Neuronal stem cell (in vitro differentiated cells): ENCODE measurements around the gene ANO3.

Experiments
- DNase-seq: peaks from one replicate; pipeline ENCODE4 v3.0.0-alpha.2; 2013; ENCODE audit warnings: low spot score
- H2AFZ ChIP-seq: one replicate; pipeline ENCODE4 v1.6.1; 2013; ENCODE audit warnings: mild to moderate bottlenecking, low read length, inconsistent platforms
- H2AK5ac ChIP-seq: 2 replicates; pipeline ENCODE4 v1.6.1; 2013; ENCODE audit warnings: low read depth, mild to moderate bottlenecking, inconsistent platforms, low read length, moderate library complexity, mixed read lengths
- H2BK120ac ChIP-seq: 2 replicates; pipeline ENCODE4 v1.6.1; 2013; ENCODE audit warnings: low read depth, mild to moderate bottlenecking, inconsistent platforms, low read length, moderate library complexity, mixed read lengths
- H2BK12ac ChIP-seq: one replicate; pipeline ENCODE4 v1.6.1; 2013; ENCODE audit warnings: low read length, inconsistent platforms
- H2BK15ac ChIP-seq: 2 replicates; pipeline ENCODE4 v1.6.1; 2013; ENCODE audit warnings: mild to moderate bottlenecking, low read length, inconsistent platforms, mixed read lengths
- H2BK5ac ChIP-seq: one replicate; pipeline ENCODE4 v1.6.1; 2013; ENCODE audit warnings: inconsistent platforms, mild to moderate bottlenecking, low read length, moderate library complexity
- H3K14ac ChIP-seq: one replicate; pipeline ENCODE4 v1.6.1; 2013; ENCODE audit warnings: low read length, inconsistent platforms
- H3K18ac ChIP-seq: 2 replicates; pipeline ENCODE4 v1.6.1; 2013; ENCODE audit warnings: low read length, inconsistent platforms
- H3K23ac ChIP-seq: 2 replicates; pipeline ENCODE4 v1.6.1; 2013; ENCODE audit warnings: low read depth, mild to moderate bottlenecking, mixed read lengths, low read length, inconsistent platforms; ENCODE audit not compliant: poor library complexity
- H3K27ac ChIP-seq: replicated peaks from 3 replicates; pipeline ENCODE4 v1.5.1; 2013; ENCODE audit warnings: low read length, inconsistent platforms
- H3K27me3 ChIP-seq, 3 experiments: 2 replicates each; pipeline ENCODE4 v1.6.1; 2013; ENCODE audit warnings: low read length in 3 of 3, mild to moderate bottlenecking in 2 of 3, inconsistent platforms in 1 of 3, low read depth in 1 of 3, mixed read lengths in 1 of 3, moderate library complexity in 1 of 3; ENCODE audit not compliant: control insufficient read depth in 3 of 3, insufficient read depth in 3 of 3
- H3K36me3 ChIP-seq, 2 donors: replicated peaks in 1 of 2; 2 replicates each; pipeline ENCODE4 v1.6.1; 2013; ENCODE audit warnings: low read length in 2 of 2; ENCODE audit not compliant: control insufficient read depth in 2 of 2, insufficient read depth in 2 of 2
- H3K4ac ChIP-seq: 2 replicates; pipeline ENCODE4 v1.6.1; 2013; ENCODE audit warnings: inconsistent platforms, mild to moderate bottlenecking, low read length, moderate library complexity
- H3K4me1 ChIP-seq, 2 donors: 1 replicate in 1 of 2; 2 replicates in 1 of 2; pipeline ENCODE4 v1.6.1; 2013; ENCODE audit warnings: low read length in 2 of 2, low read depth in 1 of 2; ENCODE audit not compliant: control insufficient read depth in 2 of 2, insufficient read depth in 1 of 2
- H3K4me2 ChIP-seq: one replicate; pipeline ENCODE4 v1.6.1; 2013; ENCODE audit warnings: mild to moderate bottlenecking, low read length, inconsistent platforms; ENCODE audit not compliant: insufficient read depth, poor library complexity, severe bottlenecking
- H3K4me3 ChIP-seq, 2 donors: 2 replicates each; pipeline ENCODE4 v1.5.1; 2013; ENCODE audit warnings: low read length in 2 of 2, mild to moderate bottlenecking in 2 of 2, inconsistent platforms in 1 of 2, moderate library complexity in 1 of 2
- H3K79me1 ChIP-seq: one replicate; pipeline ENCODE4 v1.6.1; 2013; ENCODE audit warnings: low read depth, mild to moderate bottlenecking, inconsistent platforms, low read length, moderate library complexity
- H3K9ac ChIP-seq: one replicate; pipeline ENCODE4 v1.6.1; 2013; ENCODE audit warnings: mild to moderate bottlenecking, low read depth, low read length, inconsistent platforms; ENCODE audit not compliant: poor library complexity
- H3K9me3 ChIP-seq, 2 donors: replicated peaks in 1 of 2; 2 replicates each; pipeline versions ENCODE3 to v1.6.1; 2013; ENCODE audit warnings: low read length in 2 of 2, mild to moderate bottlenecking in 2 of 2, inconsistent platforms in 1 of 2, low read depth in 1 of 2, mixed read lengths in 1 of 2, moderate library complexity in 1 of 2; ENCODE audit not compliant: control insufficient read depth in 2 of 2, insufficient read depth in 1 of 2
- H4K8ac ChIP-seq: one replicate; pipeline ENCODE4 v1.6.1; 2013; ENCODE audit warnings: low read depth, mild to moderate bottlenecking, inconsistent platforms, low read length, moderate library complexity
- H4K91ac ChIP-seq: one replicate; pipeline ENCODE4 v1.6.1; 2013; ENCODE audit warnings: low read length, low read depth, mild to moderate bottlenecking, inconsistent platforms; ENCODE audit not compliant: poor library complexity
- WGBS, 2 donors: extraction: QIAGEN DNeasy Blood & Tissue Kit; methylation state at CpG; one replicate each; pipeline ENCODE4 v1.1.7; 2013; ENCODE audit warnings: missing lambda C conversion rate in 2 of 2, mixed read lengths in 1 of 2; ENCODE audit not compliant: insufficient read length in 2 of 2, insufficient replicate concordance in 1 of 2; ENCODE audit errors: extremely low coverage in 2 of 2; 5-methylcytosine and 5-hydroxymethylcytosine counted together

The ANO3 gene

GRCh38 chr11:26554455-26554854 lies 222.5 kb downstream of the ANO3 start:
- Histone ChIP-seq H3K4me3 (no peak overlapping the region), H3K4me1 (peaks cover 4 to 12% of the 10 kb centered on the region in 2 donors), H3K27me3 (no peaks in the 10 kb centered on the region), H4K91ac (no peak overlapping the region), H2BK120ac (no peak overlapping the region), H3K9me3 (no peaks in the 10 kb centered on the region), H2AFZ (peak overlapping the region; percentile 34), H3K27ac (no peak overlapping the region), H2BK5ac (no peak overlapping the region), H3K14ac (no peak overlapping the region), H3K79me1 (no peaks in the 10 kb centered on the region), H3K36me3 (no peaks in the 10 kb centered on the region), H2AK5ac (no peak overlapping the region), H3K4me2 (no peak overlapping the region), H4K8ac (no peak overlapping the region), H3K4ac (no peak overlapping the region), H3K9ac (no peak overlapping the region), H2BK15ac (no peak overlapping the region), H3K23ac (no peak overlapping the region), H2BK12ac (no peak overlapping the region), H3K18ac (no peak overlapping the region)
- no CpG with 5 or more reads among the region's 5 CpGs for WGBS, 2 donors
- DNase-seq, result no peak

- no peak overlapping the region for H3K18ac ChIP-seq
- H3K4me2 ChIP-seq, result no peak overlapping the region
- no peak overlapping the region for H3K23ac ChIP-seq
- no CpG with 5 or more reads among the region's 1 CpG for WGBS, 2 donors
- no peak overlapping the region for H3K9ac ChIP-seq
- no peaks in the 10 kb centered on the region for H3K27me3 ChIP-seq
- H2BK120ac ChIP-seq, result no peak overlapping the region
- H2BK5ac ChIP-seq, result no peak overlapping the region
- no peak overlapping the region for H3K27ac ChIP-seq
- no peak overlapping the region for H4K8ac ChIP-seq
- no peak overlapping the region for H3K14ac ChIP-seq
- no peak overlapping the region for H2AFZ ChIP-seq
- no peak overlapping the region for H4K91ac ChIP-seq
- no peak overlapping the region for H2BK15ac ChIP-seq
- H2AK5ac ChIP-seq, result no peak overlapping the region
- no peak overlapping the region for H3K4me3 ChIP-seq
- H3K4ac ChIP-seq, result no peak overlapping the region
- H2BK12ac ChIP-seq, result no peak overlapping the region
- peaks cover 4 to 12% of the 10 kb centered on the region in 2 donors for H3K4me1 ChIP-seq
- no peak for DNase-seq
- no peaks in the 10 kb centered on the region for H3K36me3 ChIP-seq
- no peaks in the 10 kb centered on the region for H3K79me1 ChIP-seq
- H3K9me3 ChIP-seq, result no peaks in the 10 kb centered on the region
Observed at GRCh38 chr11:26556582-26556981, 224.7 kb downstream of the ANO3 start.

DNA sequence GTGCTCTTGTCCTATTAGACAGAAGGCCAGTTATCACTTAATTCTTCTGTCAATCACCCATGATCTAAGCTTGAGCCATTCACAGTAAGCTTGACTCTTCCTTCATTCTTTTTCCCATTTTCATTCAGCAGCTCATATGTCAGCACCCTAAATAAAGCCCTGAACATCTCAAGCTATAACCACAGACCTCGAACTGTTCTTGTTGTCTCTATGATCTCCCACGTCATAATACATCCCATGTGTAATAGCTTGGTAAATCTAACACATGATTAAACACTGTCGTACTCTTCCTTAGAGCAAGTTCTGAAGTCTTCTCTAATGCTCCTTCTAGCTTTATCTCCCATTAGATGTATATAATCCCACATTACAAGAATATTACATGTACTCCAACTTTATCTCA lies 225.7 kb downstream of the ANO3 start:
- Histone ChIP-seq H2BK120ac (no peak overlapping the region), H2BK12ac (no peak overlapping the region), H3K4me3 (no peak overlapping the region), H3K36me3 (no peaks in the 10 kb centered on the region), H3K79me1 (no peaks in the 10 kb centered on the region), H3K27me3 (no peaks in the 10 kb centered on the region), H3K4me1 (peaks cover 4 to 12% of the 10 kb centered on the region in 2 donors), H3K23ac (no peak overlapping the region), H4K8ac (no peak overlapping the region), H3K27ac (no peak overlapping the region), H4K91ac (no peak overlapping the region), H3K4me2 (no peak overlapping the region), H2AK5ac (no peak overlapping the region), H3K18ac (no peak overlapping the region), H3K9ac (no peak overlapping the region), H3K14ac (no peak overlapping the region), H3K9me3 (no peaks in the 10 kb centered on the region), H2AFZ (no peak overlapping the region), H2BK5ac (no peak overlapping the region), H2BK15ac (no peak overlapping the region), H3K4ac (no peak overlapping the region)
- WGBS, 2 donors, result no CpG with 5 or more reads among the region's 3 CpGs
- DNase-seq, result no peak

DNA sequence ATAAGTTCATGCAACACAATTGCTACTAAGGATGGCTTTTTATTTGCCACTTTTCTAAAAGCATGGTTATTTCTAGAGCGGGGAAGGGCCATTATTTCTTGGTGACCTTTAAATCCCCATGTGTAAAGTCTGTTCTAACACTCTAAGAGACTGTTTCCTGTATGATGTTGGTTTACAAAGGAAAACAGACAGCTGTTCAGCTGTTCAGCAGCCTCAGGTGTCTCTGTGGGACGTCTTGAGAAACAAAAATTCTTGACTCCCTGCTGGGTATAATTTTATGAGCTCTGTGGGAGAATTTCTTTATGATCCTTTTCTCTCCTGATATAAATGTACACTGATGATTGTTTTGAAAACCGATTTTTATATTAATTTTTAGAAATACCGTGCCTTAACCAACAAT lies 226.3 kb downstream of the ANO3 start:
- no peak overlapping the region for H4K91ac ChIP-seq
- H3K18ac ChIP-seq, result no peak overlapping the region
- H3K9me3 ChIP-seq, result no peaks in the 10 kb centered on the region
- H3K14ac ChIP-seq, result no peak overlapping the region
- H3K4ac ChIP-seq, result no peak overlapping the region
- H3K79me1 ChIP-seq, result no peaks in the 10 kb centered on the region
- no peak overlapping the region for H3K4me2 ChIP-seq
- no peak overlapping the region for H4K8ac ChIP-seq
- no CpG with 5 or more reads among the region's 4 CpGs for WGBS, 2 donors
- H3K27me3 ChIP-seq, result no peaks in the 10 kb centered on the region
- no peak overlapping the region for H3K9ac ChIP-seq
- no peak overlapping the region for H2BK5ac ChIP-seq
- H3K23ac ChIP-seq, result no peak overlapping the region
- H3K4me1 ChIP-seq, result peaks cover 4 to 12% of the 10 kb centered on the region in 2 donors
- H3K27ac ChIP-seq, result no peak overlapping the region
- no peak overlapping the region for H3K4me3 ChIP-seq
- DNase-seq, result no peak
- H3K36me3 ChIP-seq, result no peaks in the 10 kb centered on the region
- H2BK15ac ChIP-seq, result no peak overlapping the region
- no peak overlapping the region for H2BK12ac ChIP-seq
- H2BK120ac ChIP-seq, result no peak overlapping the region
- no peak overlapping the region for H2AFZ ChIP-seq
- no peak overlapping the region for H2AK5ac ChIP-seq
